GM18507 (cell line): ENCODE results near the gene LYST.
A peak's percentile ranks its signal among the peaks of the same experiment; 100 is the strongest.
"Not testable (repeated sequence)": the region's sequence is repeated elsewhere in the genome, so short reads cannot be mapped to it uniquely, and the experiment has no call there.

Experiments used
- DNase-seq: peaks from one replicate; pipeline ENCODE4 v3.0.0; 2011; ENCODE audit warnings: low read depth; ENCODE audit not compliant: insufficient read length; ENCODE audit errors: extremely low spot score
- FAIRE-seq: peaks from 2 replicates; lab custom pipeline; 2011; peaks lifted over from hg19 to GRCh38; lab: Jason Lieb, UNC

LYST gene

GRCh38 chr1:235864931-235865525, 1.7 kb downstream of the LYST start:
- no peak for DNase-seq
- peak; percentile 35 for FAIRE-seq

DNA sequence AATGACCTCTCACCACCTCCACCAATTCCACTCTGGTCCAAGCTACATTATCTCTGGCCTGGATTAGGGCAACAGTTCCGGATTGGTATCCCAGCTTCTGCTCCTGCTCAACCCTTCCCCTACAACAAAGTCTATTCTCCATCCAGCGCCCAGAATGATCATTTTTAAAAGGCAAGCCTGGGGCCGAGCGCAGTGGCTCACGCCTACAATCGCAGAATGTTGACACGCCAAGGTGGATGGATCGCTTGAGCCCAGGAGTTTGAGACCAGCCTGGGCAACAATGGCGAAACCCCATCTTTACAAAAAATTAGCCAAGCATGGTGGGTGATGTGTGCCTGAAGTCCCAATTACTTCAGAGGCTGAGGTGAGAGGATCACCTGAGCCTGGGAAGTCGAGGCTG, 2.2 kb downstream of the LYST start:
- FAIRE-seq (no peak), DNase-seq (no peak)

DNA sequence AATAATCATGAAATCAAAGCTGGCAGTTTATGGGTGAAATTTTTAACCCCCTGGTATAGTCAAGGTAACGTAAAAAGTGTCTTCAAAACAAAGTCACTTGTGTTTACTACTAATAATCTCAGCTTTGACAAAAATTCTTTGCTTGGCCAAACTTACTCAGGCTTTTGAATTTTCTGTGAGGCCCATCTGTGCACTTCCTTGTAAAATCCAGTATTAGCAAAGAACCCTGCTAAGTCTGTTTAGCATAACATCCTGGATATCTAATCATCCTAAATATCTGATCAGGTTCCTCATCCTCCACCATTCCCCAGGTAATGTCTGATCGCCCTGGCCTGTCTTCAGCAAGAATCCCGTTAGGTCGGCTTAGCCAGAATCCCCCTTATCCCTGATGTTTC, 3.0 kb downstream of the LYST start:
- FAIRE-seq = no peak

DNA sequence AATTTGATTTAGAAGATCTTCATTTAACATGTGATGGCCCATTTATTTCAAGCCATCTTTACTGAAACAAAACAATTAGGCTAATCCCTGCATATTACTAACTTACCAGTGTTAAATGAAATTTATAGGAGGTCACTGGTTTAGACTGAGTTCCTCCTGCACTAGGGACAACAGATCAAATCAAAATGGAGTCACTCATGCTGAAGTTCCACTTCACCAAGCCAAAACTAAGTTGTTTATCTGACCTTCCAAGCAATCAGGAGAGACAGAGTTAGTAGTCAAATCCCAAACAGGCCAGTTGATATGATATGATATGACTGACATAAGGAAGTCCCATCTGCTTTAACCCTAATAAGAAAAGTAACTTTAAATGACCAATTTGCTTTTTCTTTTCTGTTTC, 4.8 kb downstream of the LYST start:
- no peak for DNase-seq
- no peak for FAIRE-seq

More for the DNA sequence above, 3.0 kb downstream of the LYST start:
- no peak for DNase-seq

DNA sequence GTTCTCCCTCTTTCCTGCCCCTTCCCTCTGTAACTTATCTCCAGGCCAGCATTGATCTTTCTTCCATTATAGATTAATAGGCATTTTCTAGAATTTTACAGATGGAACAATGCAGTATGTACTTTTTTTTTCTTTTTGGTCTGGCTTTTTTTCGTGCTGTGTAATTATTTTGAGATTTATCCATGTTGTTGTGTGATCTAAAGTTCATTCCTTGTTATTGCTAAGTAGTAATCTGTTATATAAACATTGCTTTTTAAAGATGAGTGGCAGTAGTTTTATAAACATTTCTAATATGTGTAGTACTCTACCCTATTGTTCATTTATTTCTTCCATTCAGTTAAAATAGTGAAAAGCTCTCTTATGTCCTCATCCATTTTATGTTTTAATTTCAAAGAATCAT, 5.9 kb downstream of the LYST start:
- FAIRE-seq (no peak), DNase-seq (no peak)

GRCh38 chr1:235859789-235860188, 6.9 kb downstream of the LYST start:
- no peak for FAIRE-seq
- DNase-seq = no peak

GRCh38 chr1:235858766-235859165, 7.9 kb downstream of the LYST start:
- no peak for DNase-seq
- no peak for FAIRE-seq

DNA sequence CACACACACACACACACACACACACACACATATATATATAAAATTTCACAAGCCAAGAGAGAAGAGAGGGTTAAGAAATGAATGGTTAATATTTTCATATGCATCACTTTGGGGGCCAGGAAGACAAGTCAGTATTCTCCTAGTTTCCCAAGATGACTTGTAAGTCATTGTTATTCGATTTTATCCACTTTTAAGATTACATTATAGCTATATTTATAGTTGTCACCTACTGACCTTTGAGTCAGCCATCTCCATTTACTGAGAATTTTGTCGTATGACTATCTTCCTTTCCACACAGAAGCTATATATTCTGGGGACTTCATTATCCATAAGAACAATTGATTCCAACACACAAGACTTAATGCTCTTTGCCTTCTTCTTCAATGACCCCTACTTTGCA, 8.9 kb downstream of the LYST start:
- no peak for DNase-seq
- peak; percentile 18 for FAIRE-seq

- FAIRE-seq (peak; percentile 15), DNase-seq (no peak)
Observed at GRCh38 chr1:235855811-235856429, 10.8 kb downstream of the LYST start.

DNA sequence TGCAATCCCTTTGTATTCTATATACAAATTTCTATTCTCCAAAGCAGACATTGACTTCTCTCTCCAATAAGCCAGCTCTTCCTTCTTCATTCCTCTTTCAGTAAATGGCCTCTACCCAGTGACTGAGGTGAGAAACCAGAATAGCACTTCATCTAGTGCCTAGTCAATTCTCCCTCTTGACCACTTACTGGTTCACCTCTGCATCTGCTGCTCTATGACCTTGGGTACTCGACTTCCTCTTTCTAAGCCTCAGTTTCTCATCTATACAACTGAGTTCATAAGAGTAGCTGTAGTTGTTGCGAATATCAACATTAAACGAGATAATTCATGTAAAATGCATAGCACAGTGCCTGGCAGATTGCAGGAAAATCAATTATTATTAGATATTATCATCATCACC, 12.4 kb downstream of the LYST start:
- FAIRE-seq (peak; percentile 56), DNase-seq (no peak)

- DNase-seq (no peak), FAIRE-seq (no peak)
Observed at GRCh38 chr1:235853653-235854052, 13.1 kb downstream of the LYST start.

DNA sequence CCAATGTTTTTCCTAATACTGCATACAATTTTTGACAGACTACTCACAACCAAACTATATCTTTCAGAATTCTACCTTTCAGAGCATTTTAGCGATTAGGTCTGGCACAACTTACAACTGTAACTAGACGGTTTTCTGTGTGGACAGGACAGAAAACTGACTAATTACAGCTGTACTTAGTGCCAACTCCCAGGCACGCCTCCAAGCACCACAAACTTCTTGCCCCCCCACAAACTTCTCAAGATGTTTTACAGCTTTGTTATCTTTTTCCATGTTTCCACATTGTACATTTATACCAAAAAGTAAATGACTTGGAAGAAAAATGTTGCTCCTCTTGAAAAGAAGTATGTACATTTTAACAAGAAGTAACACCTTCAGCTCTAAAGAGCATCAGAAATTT, 13.8 kb downstream of the LYST start:
- no peak for FAIRE-seq
- no peak for DNase-seq

- DNase-seq = no peak
- no peak for FAIRE-seq
Observed at GRCh38 chr1:235851939-235852338, 14.8 kb downstream of the LYST start.

DNA sequence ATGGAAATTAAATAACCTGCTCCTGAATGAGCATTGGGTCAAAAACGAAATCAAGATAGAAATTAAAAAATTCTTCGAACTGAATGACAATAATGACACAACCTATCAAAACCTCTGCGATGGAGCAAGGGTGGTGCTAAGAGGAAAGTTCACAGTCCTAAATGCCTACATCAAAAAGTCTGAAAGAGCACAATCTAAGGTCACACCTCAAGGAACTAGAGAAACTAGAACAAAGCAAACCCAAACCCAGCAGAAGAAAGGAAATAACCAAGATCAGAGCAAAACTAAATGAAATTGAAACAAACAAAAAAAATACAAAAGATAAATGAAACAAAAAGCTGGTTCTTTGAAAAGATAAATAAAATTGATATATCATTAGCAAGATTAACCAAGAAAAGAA, 18.5 kb downstream of the LYST start:
- not testable (repeated sequence) for DNase-seq, FAIRE-seq

DNA sequence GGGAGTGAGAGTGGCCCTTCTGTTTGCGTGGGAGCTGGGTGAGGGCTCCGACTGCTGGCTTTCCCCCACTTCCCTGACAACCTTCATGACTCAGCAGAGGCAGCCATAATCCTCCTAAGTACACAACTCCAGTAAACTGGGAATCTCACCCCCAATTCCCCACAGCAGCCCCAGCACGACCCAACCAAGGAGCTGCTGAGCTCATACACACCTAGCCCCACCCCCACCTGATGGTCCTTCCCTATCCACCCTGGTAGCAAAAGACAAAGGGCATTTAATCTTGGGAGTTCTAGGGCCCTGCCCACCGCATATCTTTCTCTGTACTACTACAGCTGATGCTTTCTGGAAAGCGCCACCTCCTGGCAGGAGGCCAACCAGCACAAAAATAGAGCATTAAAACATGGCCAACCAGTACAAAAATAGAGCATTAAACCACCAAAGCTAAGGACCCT, 21.0 kb downstream of the LYST start:
- not testable (repeated sequence) for FAIRE-seq, DNase-seq

DNA sequence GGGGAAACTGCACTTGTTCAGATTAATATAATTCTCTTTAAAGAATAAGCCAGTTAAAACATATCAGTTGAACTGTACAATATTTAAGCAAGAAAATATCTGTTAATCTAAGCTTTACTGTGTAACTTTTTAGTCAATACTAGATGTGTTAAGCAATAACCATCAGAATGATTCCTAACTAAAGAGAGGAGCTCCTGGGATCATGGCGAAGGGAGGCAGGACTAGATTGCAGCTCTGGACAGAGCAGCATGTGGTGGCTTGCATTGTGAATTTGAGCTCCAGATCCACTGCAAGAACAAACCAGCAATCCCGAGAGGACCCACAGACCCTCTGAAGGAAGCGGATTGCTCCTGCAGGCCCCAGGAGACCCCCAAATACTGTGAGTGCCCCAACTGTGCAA, 21.9 kb downstream of the LYST start:
- no peak for FAIRE-seq

DNA sequence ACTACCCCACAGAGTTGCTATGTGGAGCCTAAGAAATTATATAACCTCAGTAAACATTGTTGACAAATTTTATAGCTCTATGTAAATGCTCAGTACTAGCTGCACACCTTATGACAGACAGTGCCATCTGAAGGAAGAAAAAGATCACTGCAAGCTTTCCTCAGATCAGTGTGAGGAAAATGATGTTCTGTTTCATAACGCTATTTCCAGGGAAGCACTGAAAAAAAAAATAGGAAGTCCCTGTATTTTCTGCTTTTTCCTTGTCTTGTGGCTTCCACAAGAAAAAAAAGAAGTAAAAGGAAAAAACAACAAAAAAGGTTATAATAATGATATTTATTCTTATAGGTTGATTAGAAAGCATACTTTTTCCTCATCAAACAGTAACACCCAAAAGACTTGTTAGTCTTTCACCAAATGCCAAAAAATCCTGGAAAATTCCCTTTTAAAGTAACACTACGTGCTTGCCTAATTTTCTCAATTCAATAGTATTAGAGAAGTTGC, 23.2 kb downstream of the LYST start:
- DNase-seq (no peak), FAIRE-seq (peak; percentile 76)

More for the DNA sequence above, 21.9 kb downstream of the LYST start:
- DNase-seq = no peak

GRCh38 chr1:235841938-235842545, 24.7 kb downstream of the LYST start:
- no peak for DNase-seq
- FAIRE-seq = peak; percentile 87

DNA sequence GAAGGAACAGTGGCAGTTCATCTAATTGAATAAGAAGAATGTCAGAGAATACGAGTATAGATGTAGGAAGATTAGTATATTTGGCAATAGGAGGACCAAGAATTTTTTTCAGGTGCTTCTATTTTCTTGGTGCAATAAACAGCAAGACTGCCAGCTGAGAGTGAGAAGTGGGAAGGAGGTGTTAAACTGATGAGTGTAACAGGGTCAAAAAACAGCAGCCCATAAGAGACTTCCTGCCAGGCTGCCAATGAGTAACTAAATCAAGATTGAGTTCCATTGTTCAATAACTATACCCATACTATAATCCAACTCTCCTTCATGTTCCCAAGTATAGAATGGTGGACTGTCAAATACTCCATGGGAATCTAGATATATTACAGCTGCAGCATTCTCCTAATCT, 28.7 kb downstream of the LYST start:
- peak; percentile 81 for FAIRE-seq
- DNase-seq = no peak

GRCh38 chr1:235835226-235835625, 31.5 kb downstream of the LYST start:
- no peak for DNase-seq

GRCh38 chr1:235834620-235835019, 32.1 kb downstream of the LYST start:
- FAIRE-seq (no peak), DNase-seq (no peak)

More at GRCh38 chr1:235835226-235835625, 31.5 kb downstream of the LYST start:
- no peak for FAIRE-seq
